HUES6 (cell line): Measurements from ENCODE around the gene PRAMEF12.
"Not testable (repeated sequence)": the region's sequence is repeated elsewhere in the genome, so short reads cannot be mapped to it uniquely, and the experiment has no call there.

Source experiments
- H3K27ac ChIP-seq: 2 replicates; pipeline ENCODE4 v1.7.0; 2013; ENCODE audit warnings: low read depth, mild to moderate bottlenecking, low read length, inconsistent platforms
- H3K27me3 ChIP-seq: 2 replicates; pipeline ENCODE4 v1.6.1; 2013; ENCODE audit warnings: low read length; ENCODE audit not compliant: control insufficient read depth, insufficient read depth
- H3K36me3 ChIP-seq: 2 replicates; pipeline ENCODE4 v1.6.1; 2013; ENCODE audit warnings: low read length; ENCODE audit not compliant: control insufficient read depth, insufficient read depth
- H3K4me1 ChIP-seq: 2 replicates; pipeline ENCODE4 v1.6.1; 2013; ENCODE audit warnings: low read length; ENCODE audit not compliant: control insufficient read depth, insufficient read depth
- H3K4me3 ChIP-seq: 2 replicates; pipeline ENCODE4 v1.5.1; 2013; ENCODE audit warnings: low read depth, low read length
- H3K9ac ChIP-seq: one replicate; pipeline ENCODE4 v1.6.1; 2013; ENCODE audit warnings: mild to moderate bottlenecking, low read length
- H3K9me3 ChIP-seq: 2 replicates; pipeline ENCODE4 v1.6.1; 2013; ENCODE audit warnings: low read depth, low read length; ENCODE audit not compliant: control insufficient read depth, insufficient read depth

The PRAMEF12 gene

GRCh38 chr1:12791097-12791496 lies 17.6 kb downstream of the PRAMEF12 start, which contains the start of gene PRAMEF1:
Gene PRAMEF1 (plus strand): TSS chr1:12791397. CDS start chr1:12793228, 1,831 bp downstream.
- peaks cover 14% of the 10 kb centered on the region; the same call in 1 of the 2 replicates for H3K9me3 ChIP-seq
- not testable (repeated sequence) for H3K4me1 ChIP-seq, H3K27ac ChIP-seq, H3K27me3 ChIP-seq, H3K9ac ChIP-seq, H3K36me3 ChIP-seq, H3K4me3 ChIP-seq

- Histone ChIP-seq H3K27me3 (no peaks in the 10 kb centered on the region), H3K4me3 (no peak overlapping the region), H3K27ac (no peak overlapping the region), H3K9ac (no peak overlapping the region), H3K9me3 (peaks cover 17% of the 10 kb centered on the region; the same call in 1 of the 2 replicates), H3K4me1 (no peaks in the 10 kb centered on the region), H3K36me3 (no peaks in the 10 kb centered on the region)
Measured at GRCh38 chr1:12798911-12799310, 25.4 kb downstream of the PRAMEF12 start.

GRCh38 chr1:12799730-12800129 lies 26.2 kb downstream of the PRAMEF12 start:
- Histone ChIP-seq H3K4me3 (no peak overlapping the region), H3K27me3 (no peaks in the 10 kb centered on the region), H3K27ac (no peak overlapping the region), H3K9me3 (peaks cover 13% of the 10 kb centered on the region; the same call in 1 of the 2 replicates), H3K36me3 (no peaks in the 10 kb centered on the region), H3K9ac (no peak overlapping the region), H3K4me1 (no peaks in the 10 kb centered on the region)

GRCh38 chr1:12809933-12810332 lies 36.4 kb downstream of the PRAMEF12 start:
- Histone ChIP-seq H3K27me3 (no peaks in the 10 kb centered on the region), H3K4me3 (no peak overlapping the region), H3K9me3 (peaks cover 11% of the 10 kb centered on the region; the same call in 1 of the 2 replicates), H3K36me3 (no peaks in the 10 kb centered on the region), H3K4me1 (no peaks in the 10 kb centered on the region; the same call in 1 of the 2 replicates), H3K27ac (no peak overlapping the region), H3K9ac (no peak overlapping the region)

- no peak overlapping the region for H3K9ac ChIP-seq
- H3K36me3 ChIP-seq: no peaks in the 10 kb centered on the region
- H3K4me1 ChIP-seq: no peaks in the 10 kb centered on the region; the same call in 1 of the 2 replicates
- H3K9me3 ChIP-seq: peaks cover 11% of the 10 kb centered on the region; the same call in 1 of the 2 replicates
- H3K27ac ChIP-seq: no peak overlapping the region
- no peaks in the 10 kb centered on the region for H3K27me3 ChIP-seq
- no peak overlapping the region for H3K4me3 ChIP-seq
Measured at GRCh38 chr1:12810691-12811408, 37.3 kb downstream of the PRAMEF12 start.

GRCh38 chr1:12811409-12811784 lies 37.9 kb downstream of the PRAMEF12 start:
- Histone ChIP-seq H3K27ac (no peak overlapping the region), H3K4me3 (no peak overlapping the region), H3K9ac (no peak overlapping the region), H3K27me3 (no peaks in the 10 kb centered on the region), H3K36me3 (no peaks in the 10 kb centered on the region), H3K4me1 (no peaks in the 10 kb centered on the region; the same call in 1 of the 2 replicates), H3K9me3 (peaks cover 11% of the 10 kb centered on the region; the same call in 1 of the 2 replicates)

GRCh38 chr1:12819061-12819460 lies 45.5 kb downstream of the PRAMEF12 start:
- not testable (repeated sequence) for H3K4me1 ChIP-seq, H3K27ac ChIP-seq, H3K9ac ChIP-seq, H3K36me3 ChIP-seq, H3K27me3 ChIP-seq, H3K4me3 ChIP-seq, H3K9me3 ChIP-seq
